Activated naive CD4-positive, alpha-beta T cell treated with anti-CD3 and anti-CD28 coated beads, Interleukin-2, amount 50 U/mL, for 16 hours (primary cell): ENCODE measurements around the gene TMEM50A.
"Not testable (repeated sequence)": the region's sequence is repeated elsewhere in the genome, so short reads cannot be mapped to it uniquely, and the experiment has no call there.

Source experiments
- DNase-seq: peaks from one replicate; pipeline ENCODE4 v3.0.0-alpha.2; 2020

The TMEM50A gene

DNA sequence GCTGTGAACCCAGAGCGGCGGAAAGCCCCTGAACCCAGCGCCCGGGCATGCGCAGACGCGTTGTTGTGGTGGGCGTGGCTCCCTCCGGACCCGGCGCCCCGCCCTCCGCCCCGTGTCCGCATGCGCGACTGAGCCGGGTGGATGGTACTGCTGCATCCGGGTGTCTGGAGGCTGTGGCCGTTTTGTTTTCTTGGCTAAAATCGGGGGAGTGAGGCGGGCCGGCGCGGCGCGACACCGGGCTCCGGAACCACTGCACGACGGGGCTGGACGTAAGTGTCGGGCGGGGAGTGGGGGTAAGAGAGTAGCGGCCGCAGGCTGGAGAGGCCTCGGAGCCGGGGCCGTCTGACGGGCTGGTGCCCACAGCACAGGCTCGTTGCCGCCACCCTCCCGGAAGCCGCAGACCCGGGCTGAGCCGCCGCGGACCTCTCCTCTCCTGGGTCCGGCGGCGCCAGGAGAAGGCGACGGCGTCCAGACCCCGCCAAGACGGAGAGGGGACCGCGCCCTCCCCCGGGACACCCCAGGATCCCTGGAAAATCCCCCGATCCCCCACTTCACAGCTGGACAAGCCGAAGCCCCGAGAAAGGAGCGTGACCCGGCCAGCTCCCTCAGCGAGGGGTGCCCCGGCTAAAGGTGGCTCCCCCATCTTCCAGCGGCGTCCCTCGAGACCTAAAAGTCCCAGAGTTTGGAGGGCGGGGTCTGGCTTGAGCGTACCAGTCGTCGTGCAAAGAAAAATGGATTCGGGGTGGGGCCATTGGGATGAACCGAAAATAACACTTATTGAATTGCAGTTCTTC, at the start of gene TMEM50A:
TSS of gene TMEM50A (plus strand) at position 147 of the 794 bp plus-strand sequence. CDS start 2,153 bp downstream, outside the sequence.
- DNase-seq = peak; percentile 89

DNA sequence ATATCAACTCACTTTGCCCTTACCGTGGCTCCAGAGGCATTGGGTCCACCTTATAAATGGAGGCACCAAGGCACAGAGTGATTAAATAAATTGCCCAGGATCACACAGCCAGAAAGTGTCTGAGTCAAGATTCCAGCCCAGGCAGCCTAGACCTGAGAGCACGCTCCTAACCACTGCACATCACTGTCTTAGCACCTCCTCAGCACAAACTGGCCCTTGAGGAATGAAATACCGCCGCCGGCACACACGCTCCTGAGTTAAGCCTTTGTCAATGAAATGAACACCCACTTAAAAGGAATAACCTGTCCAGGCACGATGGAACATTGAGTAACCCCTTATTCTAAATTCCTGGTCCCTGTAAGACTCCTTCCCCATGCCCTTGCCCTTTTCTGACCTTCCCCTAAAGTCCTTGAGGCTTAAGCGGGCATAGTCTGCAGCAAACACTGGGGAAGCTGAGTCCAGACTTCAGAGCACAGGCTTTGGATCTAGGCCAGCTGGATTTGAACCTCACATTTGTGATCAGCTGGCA, 49.5 kb upstream of the TMEM50A start:
- DNase-seq = not testable (repeated sequence)

DNA sequence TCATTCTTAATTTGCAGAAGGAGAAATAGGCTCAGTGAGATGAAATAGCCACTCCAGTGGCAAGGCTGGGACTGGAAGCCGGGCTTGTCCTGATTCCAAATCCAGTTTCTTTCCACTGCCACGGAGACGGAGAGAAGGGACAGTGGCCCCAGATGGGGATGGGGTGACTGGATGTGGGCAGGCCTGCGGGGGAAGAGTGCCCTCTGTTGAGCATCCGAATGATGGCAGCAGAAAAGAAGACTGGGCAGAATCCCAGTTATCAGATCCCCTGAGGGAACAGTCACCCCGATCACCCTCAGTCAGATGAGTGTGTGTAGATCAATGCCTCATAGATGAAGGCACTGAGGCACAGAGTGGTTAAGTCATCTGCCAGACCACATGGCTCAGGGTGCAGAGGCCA, 48.1 kb upstream of the TMEM50A start:
- not testable (repeated sequence) for DNase-seq

DNA sequence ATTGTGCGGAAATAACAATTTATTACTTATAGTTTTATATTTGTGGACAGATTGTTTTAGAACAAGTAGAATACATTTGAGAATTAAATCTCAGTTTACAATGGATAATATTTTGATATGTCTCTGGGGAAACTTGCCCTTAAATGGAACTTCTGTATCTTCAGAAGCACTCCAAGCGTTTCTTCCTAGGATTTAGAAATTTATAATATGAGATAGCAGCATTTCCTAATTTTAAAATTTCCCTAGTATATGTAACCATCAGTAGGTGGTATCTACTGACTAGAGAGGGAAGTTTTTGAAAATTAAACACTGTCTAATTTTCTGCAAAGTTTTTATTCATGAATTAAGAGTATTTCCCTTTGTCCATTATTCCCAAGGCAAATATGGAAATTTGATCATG, 44.7 kb upstream of the TMEM50A start:
- not testable (repeated sequence) for DNase-seq

DNA sequence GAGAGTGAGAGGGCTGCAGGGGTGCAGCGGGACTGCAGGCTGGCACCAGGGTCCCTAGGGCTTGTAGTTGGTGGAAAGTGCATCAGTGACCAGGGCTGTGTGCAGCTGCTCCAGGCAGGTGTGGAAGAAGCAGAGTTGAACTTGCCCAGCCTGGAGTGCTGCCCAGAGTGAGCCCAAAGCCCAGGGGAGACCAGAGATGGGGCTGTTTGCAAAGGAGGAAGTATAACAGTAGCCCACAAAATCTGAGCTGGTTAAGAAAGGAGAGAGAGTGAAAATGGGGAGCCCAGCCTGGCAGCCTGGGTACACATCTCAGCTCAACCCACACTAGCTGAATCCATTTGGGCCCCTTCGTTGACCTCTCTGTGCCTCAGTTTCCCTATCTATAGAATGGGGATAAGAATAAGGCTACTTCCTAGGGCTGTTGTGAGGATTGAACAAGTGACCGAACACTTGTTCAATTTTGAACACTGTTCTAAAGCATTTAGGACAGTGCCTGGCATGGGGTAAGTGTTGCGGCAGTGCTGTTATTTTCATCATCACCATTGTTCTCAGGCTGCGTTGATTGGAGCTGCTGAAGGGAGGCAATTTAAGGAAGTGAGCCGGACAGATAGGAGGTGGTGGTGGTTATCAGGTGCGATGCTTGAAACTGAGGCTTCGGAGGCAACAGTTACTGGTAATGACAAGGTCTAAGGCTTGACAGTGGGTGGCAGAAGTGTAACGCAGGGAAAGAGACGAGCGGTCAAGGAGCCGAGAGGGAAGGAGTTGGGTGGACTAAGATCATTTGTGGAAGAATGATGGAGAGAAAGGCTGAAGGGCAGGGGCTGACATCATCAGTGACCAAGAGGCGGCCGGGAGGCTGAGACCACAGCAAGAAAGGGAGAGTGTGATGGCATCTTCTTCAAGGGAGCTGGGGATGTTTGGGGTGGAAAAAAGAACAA, 43.0 kb upstream of the TMEM50A start:
- DNase-seq = not testable (repeated sequence)

DNA sequence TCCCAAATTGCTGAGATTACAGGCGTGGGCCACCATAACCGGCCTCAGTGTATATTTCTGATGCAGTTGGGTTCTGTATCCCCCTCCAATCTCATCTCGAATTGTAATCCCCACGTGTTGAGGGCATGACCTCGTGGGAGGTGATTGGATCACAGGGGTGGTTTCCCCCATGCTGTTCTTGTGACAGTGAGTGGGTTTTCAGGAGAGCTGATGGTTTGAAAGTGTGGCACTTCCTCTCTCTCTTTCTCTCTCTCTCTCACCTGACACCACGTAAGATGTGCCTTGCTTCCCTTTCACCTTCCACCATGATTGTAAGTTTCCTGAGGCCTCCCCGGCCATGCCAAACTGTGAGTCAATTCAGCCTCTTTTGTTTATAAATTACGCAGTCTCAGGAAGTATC, 41.6 kb upstream of the TMEM50A start:
- DNase-seq = not testable (repeated sequence)

DNA sequence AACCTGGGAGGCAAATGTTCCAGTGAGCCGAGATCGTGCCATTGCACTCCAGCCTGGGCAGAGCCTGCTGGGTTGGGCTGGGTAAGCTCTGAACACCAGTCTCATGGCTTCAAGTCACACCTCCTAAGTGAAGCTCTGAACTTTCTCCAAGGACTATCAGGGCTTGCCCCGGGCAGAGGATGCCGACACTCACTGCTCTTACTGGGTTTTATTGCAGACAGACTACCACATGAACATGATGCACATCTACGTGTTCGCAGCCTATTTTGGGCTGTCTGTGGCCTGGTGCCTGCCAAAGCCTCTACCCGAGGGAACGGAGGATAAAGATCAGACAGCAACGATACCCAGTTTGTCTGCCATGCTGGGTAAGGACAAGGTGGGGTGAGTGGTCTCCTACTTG, 37.4 kb upstream of the TMEM50A start:
- not testable (repeated sequence) for DNase-seq

DNA sequence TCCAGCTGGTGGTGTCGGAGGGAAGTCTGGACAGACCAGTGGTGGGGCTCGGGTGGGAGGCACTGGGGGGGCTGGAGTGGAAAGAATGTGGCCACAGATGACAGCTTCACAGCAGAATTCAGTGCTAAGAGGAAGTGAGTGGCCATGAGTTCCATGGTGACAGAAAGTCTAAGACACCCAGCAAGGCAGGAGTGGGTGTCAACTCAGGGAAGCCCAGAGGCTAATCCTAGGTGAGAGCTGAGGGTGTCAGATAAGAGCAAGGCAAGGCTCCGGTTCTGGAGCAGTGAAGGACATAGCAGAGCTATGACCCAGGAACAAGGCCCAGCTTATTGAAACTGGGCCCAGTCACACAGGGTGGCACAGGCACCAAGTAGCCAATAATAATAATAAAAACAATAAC, 35.8 kb upstream of the TMEM50A start:
- DNase-seq = not testable (repeated sequence)

DNA sequence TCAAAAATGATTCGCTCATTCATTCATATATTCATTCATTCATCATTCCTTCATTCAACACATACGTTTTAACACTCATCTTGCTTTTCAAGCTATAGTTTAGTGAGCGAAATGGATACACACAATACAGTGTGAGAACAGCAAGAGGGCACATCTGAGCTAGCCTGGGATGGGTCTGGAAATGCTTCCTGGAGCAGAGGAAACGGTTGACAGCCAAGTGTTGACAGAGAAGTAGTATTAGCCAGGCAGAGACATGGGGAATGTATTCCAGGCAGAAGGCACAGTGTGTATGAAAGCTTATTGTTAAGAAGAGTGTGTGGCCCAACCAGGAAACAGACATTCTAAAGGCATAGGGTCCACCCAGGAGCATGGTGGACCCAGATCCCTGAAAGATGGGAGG, 33.2 kb upstream of the TMEM50A start:
- DNase-seq = not testable (repeated sequence)

DNA sequence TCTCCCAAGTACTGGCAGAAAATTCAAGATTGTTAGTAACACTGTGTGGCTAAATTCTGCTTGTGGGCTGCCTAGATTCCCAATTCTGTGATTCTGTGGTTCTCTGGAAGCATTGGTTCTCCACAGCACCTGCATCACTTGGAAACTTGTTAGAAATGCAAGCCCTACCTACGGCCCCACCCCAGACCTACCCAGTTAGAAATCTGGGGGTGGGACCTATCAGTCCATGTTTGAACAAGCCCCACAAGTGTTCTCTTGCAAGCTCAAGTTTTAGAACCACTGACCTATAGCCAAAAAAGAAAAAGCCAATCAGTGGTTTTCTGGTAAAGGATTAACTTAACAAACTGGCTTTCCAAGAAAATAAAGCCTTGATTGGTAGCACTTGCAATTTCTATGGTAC, 30.0 kb upstream of the TMEM50A start:
- DNase-seq = not testable (repeated sequence)

DNA sequence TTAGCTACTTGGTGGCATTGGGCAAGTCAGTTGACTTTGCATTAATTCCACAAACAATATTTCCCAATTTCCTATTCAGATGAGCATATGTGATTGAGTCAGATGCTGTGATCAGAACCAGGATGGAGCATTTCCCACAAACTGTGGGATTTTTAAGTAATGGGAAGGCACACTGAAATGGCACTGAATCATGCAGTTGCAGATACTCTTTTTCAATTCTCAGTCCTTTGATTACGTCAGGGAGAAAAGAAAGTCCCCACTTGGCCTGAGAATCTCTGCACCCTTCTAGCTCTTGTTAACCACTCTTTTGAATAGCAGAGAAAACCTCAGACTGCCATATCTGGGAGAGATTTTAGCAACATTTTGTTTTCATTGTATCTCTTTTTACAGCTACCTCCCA, 29.0 kb upstream of the TMEM50A start:
- not testable (repeated sequence) for DNase-seq

DNA sequence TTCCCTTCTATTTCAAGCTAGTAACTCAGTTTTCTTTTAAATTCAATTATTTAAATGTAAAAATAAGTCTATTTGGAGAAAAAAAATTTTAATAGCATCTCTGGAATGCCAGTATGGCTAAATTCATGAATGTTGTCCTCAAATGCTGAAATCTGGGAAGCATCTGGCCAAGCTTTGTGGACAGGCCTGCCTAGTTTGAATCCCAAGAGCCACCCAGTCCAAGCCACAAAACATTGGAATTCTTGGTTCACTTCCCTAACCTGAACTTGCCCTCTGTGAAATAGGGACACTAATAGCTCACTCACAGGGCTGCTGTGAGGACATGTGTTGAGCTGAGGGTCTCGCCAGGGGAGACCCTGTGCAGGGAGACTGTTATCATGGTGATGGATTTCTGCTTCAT, 28.6 kb upstream of the TMEM50A start:
- not testable (repeated sequence) for DNase-seq

DNA sequence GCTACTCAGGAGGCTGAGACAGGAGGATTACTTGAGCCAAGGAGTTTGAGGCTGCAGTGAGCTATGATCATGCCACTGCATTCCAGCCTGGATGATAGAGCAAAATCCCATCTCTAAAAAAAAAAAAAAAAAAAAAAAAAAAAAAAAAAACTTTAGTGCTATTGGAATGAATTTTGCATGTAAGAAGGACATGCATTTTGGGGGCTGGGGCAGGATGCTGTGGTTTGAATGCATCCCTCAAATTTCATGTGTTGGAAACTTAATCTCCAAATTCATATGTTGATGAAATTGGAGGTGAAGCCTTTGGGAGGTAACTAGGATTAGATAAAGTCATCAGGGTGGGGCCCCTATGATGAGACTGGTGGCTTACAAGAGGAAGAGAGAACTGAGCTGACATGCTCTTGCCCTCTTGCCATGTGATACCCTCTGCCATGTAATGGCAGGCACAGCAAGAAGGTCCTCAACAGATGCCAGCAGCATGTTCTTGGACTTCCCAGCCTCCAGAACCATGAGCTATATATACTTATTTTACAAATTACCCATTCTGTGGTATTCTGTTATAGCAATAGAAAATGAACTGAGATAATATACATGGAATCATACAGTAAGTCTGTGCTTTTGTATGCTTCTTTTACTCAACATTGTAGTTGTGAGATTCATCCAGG, 25.2 kb upstream of the TMEM50A start:
- DNase-seq = not testable (repeated sequence)

DNA sequence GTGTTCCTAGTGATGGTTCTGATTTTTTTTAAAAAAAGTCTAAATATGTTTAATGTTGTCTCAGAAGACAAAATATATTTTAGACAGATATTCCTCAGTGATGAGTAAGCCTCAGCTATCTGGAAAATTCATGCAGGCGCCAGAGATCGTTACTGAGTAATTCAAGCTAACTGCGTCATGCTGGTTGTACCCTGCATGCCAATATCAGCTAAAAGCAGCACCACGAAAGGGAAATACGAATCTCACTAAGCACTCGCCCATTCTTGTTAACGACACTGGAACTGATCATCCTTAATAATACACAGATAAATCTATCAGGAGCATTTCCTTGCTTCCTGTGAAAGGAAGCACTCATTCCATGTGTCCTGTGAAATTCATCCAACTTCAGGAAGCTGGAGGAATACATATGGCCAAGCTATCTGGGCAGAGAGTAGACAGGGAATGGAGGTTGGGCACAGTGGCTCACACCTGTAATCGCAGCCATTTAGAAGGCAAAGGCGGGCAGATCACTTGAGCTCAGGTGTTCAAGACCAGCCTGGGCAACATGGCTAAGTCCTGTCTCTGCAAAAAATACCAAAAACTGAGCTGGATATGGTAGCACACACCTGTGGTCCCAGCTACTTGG, 17.7 kb upstream of the TMEM50A start:
- not testable (repeated sequence) for DNase-seq

DNA sequence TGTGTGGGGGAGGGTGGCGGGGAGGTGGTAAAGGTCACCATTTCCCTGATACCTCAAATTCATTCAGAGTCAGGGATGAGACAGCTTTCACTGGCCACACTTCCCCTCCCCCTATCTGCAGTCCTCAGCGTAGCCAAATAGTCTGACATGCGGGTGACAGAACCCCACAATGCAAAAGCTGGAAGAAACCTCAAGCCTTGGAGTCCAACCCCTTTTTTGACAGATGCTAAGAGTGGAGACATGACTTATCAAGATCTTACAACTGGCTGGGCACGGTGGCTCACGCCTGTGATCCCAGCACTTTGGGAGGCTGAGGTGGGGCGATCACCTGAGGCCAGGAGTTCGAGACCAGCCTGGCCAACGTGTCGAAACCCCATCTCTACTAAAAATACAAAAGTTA, 16.0 kb upstream of the TMEM50A start:
- DNase-seq = not testable (repeated sequence)

DNA sequence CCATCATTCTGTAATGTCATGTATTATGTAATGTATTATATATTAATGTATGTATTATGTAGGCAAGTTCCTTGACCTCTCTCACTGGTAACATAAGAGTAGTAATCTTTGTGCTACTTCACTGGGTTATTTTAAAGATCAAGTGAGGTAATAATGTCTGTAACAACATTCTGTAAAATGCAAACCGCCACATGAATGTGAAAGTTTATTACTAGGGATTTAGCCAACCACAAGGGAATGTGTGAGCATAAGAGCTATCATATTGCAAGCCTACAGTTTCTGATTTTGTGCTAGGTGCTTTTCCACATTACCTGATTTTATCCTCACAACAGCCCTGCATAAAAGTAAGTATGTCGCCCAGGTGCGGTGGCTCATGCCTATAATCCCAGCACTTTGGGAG, 13.7 kb upstream of the TMEM50A start:
- DNase-seq = not testable (repeated sequence)

DNA sequence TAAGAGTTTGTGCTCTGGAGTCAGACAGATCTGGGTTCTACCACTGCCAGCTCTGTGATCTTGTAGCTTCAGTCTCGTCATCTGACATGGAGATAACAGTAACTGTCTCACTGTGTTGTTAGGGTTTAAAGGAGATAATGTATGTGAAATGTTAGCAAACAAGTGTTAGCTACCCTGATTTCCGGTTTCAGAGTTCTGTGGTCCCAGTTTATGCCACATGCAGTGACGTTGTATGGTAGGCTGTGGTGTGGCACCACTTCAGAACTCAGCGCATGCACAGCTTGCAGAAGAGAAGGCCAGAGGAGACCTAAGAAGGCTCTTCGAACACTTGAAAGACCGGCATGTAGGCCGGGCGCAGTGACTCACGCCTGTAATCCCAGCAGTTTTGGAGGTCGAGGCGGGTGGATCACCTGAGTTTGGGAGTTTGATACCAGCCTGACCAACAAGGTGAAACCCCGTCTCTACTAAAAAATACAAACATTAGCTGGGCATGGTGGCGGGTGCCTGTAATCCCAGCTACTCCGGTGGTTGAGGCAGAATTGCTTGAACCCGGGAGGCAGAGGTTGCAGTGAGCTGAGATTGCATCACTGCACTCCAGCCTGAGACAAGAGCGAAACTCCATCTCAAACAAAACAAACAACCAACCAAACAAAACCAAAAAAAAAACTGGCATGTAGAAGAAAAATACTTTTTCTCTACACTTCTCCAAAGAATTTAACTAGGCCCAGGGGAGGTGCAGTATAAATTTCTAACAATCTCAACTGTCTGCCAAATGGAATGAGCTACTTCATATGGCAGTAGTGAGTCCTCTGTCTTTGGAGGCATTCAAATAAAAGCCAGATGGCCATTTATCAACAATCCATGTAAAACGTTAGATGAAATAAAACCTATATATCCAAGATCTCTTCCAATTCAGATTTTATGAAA, 10.0 kb upstream of the TMEM50A start:
- not testable (repeated sequence) for DNase-seq

DNA sequence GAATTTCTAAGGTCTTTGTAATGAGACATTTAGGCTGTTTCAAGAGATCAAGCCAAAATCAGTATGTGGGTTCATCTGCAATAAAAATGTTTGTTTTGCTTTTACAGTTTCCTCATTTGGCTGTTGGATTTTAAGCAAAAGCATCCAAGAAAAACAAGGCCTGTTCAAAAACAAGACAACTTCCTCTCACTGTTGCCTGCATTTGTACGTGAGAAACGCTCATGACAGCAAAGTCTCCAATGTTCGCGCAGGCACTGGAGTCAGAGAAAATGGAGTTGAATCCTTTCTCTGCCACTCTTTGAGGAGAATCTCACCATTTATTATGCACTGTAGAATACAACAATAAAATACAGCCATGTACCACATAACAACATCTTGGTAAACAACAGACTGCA, 9.3 kb upstream of the TMEM50A start:
- DNase-seq = not testable (repeated sequence)

DNA sequence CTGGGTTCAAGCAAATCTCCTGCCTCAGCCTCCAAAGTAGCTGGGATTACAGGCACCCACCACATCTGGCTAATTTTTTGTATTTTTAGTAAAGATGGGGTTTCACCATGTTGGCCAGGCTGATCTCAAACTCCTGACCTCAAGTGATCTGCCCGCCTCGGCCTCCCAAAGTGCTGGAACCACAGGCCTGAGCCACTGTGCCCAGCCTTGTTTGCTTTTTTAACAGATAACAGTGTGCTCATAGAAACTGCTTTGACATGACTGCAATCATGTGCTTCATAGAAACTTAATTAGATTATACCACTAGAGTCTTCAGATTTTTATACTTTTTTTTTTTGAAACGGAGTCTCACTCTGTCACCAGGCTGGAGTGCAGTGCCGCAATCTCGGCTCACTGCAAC, 8.8 kb upstream of the TMEM50A start:
- not testable (repeated sequence) for DNase-seq

DNA sequence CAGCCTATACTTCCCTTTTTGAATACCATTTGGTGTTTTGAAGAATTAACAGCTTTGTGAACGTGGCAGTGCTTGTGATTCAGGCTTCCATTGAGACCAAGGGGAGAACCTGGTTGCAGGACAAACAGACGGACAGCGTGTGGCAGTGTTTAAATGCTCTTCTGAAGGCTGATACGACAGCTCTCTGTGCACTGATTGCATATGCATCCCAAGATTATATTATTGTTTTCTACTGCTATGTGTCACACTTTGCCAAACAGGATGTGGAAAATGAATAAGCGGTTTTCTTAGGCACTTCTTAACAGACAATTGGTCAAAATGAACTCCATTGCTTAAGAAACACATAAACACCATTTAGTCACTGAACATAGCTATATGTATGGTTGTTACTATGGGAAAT, 8.2 kb upstream of the TMEM50A start:
- not testable (repeated sequence) for DNase-seq

DNA sequence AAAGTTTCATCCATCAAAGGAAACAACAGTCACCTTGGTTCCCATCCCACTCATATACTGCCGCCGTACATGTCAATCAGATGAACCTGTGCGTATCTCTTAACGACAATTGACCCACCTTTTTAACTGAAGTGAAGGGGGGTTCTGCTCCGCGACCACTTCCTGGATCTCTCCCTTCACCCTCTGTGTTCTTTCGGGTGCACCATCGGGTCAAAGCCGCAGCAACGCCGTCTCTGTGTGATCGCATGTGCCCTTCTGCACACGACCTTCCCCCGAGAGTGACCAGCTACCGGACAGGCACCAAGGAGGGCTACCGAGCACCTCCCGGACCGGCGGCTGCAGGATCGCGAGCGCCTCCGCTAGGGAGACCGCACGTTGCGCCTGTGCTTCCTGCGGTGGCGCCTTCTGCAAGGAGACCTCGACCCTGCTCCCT, 1.2 kb upstream of the TMEM50A start:
- peak; percentile 17 for DNase-seq
